CD8-positive, alpha-beta memory T cell (primary cell): ENCODE data around the gene ANKRD27. TPM values are rescaled to one million over a fixed set of nuclear protein-coding genes. Genes with fewer than 3 reads are reported as not detected.

ENCODE experiments used
- polyA plus RNA-seq: library from polyadenylated mRNA; unstranded; fragments of 300-500 nt; fragmentation: Illumina TruSeq; gene quantifications from one replicate; pipeline ENCODE4 v1.2.3, GENCODE V29; 2021
- total RNA-seq, 2 experiments: library from RNA; stranded (reverse); gene quantifications; one replicate each; pipeline ENCODE4 v1.2.3, GENCODE V29; 2021

ANKRD27 gene
- total and polyA plus RNA-seq, 3 experiments from 2014 or later: 31.1 to 42.4 (median 38.0) TPM

Other genes starting within 250 kb of the ANKRD27 start
- 100 to 1,000 TPM; 269 to 281 TPM for gene PDCD5, start 94.0 kb downstream of the ANKRD27 start, total RNA-seq
- gene PDCD5, start 94.0 kb downstream of the ANKRD27 start, polyA plus RNA-seq: 140 TPM
- under 1 TPM; 0.15 to 0.20 TPM for gene RGS9BP, start 668 bp upstream of the ANKRD27 start, total RNA-seq
- 0.12 TPM for gene RGS9BP, start 668 bp upstream of the ANKRD27 start, polyA plus RNA-seq
- 10 to 100 TPM; 19.5 to 20.6 TPM for gene NUDT19, start 16.6 kb upstream of the ANKRD27 start, total RNA-seq
- gene NUDT19, start 16.6 kb upstream of the ANKRD27 start, polyA plus RNA-seq: 5.0 TPM
- under 1 TPM; 0.15 to 0.20 TPM for gene TDRD12, start 44.6 kb upstream of the ANKRD27 start, total RNA-seq
- 0.21 TPM for gene TDRD12, start 44.6 kb upstream of the ANKRD27 start, polyA plus RNA-seq
- gene SLC7A9, start 194.6 kb upstream of the ANKRD27 start, total RNA-seq: under 1 TPM; 0.24 to 0.28 TPM
- gene SLC7A9, start 194.6 kb upstream of the ANKRD27 start, polyA plus RNA-seq: not detected